Measurements from ENCODE around the gene GPC3. TPM values are rescaled to one million over a fixed set of nuclear protein-coding genes. Genes with fewer than 3 reads are reported as not detected.

GPC3 gene
- total RNA-seq, 1 donor from 2014 or later: 1,039 TPM

GRCh38 chrX:133796282-133796681 lies 189.1 kb downstream of the GPC3 start:
- H4K20me1 ChIP-seq (ENCODE audit: low read depth): peaks cover 43% of the 10 kb centered on the region

GRCh38 chrX:133794126-133794525 lies 191.3 kb downstream of the GPC3 start:
- Histone ChIP-seq H3K4me3 (no peak overlapping the region), H4K20me1 (ENCODE audit: low read depth) (peaks cover 38% of the 10 kb centered on the region), H3K36me3 (no peaks in the 10 kb centered on the region), H3K9ac (no peak overlapping the region), H3K4me1 (peaks cover 33% of the 10 kb centered on the region), H3K4me2 (peak overlapping the region; percentile 28), H3K9me3 (ENCODE audit: low read depth) (no peaks in the 10 kb centered on the region), H3K27me3 (no peaks in the 10 kb centered on the region), H2AFZ (replicated peaks) (no peak overlapping the region), H3F3A (ENCODE audit: low read depth) (peaks cover 24% of the 10 kb centered on the region), H3K79me2 (ENCODE audit: low read depth) (peaks cover 47% of the 10 kb centered on the region), H3K27ac (peak overlapping the region; percentile 81)
- no peak overlapping the region for H3K4me3 Mint-ChIP-seq
- no peak for TF ChIP-seq EZH2phosphoT487 (IDR thresholded peaks at IDR 0.05)
- TF ChIP-seq, protein P1, sequence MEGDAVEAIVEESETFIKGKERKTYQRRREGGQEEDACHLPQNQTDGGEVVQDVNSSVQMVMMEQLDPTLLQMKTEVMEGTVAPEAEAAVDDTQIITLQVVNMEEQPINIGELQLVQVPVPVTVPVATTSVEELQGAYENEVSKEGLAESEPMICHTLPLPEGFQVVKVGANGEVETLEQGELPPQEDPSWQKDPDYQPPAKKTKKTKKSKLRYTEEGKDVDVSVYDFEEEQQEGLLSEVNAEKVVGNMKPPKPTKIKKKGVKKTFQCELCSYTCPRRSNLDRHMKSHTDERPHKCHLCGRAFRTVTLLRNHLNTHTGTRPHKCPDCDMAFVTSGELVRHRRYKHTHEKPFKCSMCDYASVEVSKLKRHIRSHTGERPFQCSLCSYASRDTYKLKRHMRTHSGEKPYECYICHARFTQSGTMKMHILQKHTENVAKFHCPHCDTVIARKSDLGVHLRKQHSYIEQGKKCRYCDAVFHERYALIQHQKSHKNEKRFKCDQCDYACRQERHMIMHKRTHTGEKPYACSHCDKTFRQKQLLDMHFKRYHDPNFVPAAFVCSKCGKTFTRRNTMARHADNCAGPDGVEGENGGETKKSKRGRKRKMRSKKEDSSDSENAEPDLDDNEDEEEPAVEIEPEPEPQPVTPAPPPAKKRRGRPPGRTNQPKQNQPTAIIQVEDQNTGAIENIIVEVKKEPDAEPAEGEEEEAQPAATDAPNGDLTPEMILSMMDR (IDR thresholded peaks at IDR 0.05): no peak
- TF ChIP-seq EZH2 (IDR thresholded peaks at IDR 0.05): no peak
- H3K9me3 Mint-ChIP-seq: no peaks in the 10 kb centered on the region
- H3K36me3 Mint-ChIP-seq: peaks cover 1% of the 10 kb centered on the region
- H3K27me3 Mint-ChIP-seq (ENCODE audit: insufficient read depth, low read depth): peaks cover 2% of the 10 kb centered on the region
- peak overlapping the region; percentile 61 for H3K27ac Mint-ChIP-seq
- DNase-seq (ENCODE audit: low spot score): peak; percentile 7
- peaks cover 25% of the 10 kb centered on the region for H3K4me1 Mint-ChIP-seq

More at GRCh38 chrX:133796282-133796681, 189.1 kb downstream of the GPC3 start:
- Histone ChIP-seq H3K9ac (no peak overlapping the region), H3K36me3 (no peaks in the 10 kb centered on the region), H2AFZ (replicated peaks) (no peak overlapping the region), H3F3A (ENCODE audit: low read depth) (peaks cover 24% of the 10 kb centered on the region), H3K27ac (no peak overlapping the region), H3K4me3 (no peak overlapping the region), H3K4me1 (peaks cover 33% of the 10 kb centered on the region), H3K9me3 (ENCODE audit: low read depth) (no peaks in the 10 kb centered on the region), H3K79me2 (ENCODE audit: low read depth) (peaks cover 48% of the 10 kb centered on the region), H3K27me3 (no peaks in the 10 kb centered on the region), H3K4me2 (no peak overlapping the region)
- DNase-seq (ENCODE audit: low spot score): no peak
- H3K36me3 Mint-ChIP-seq: peaks cover 1% of the 10 kb centered on the region
- H3K27me3 Mint-ChIP-seq (ENCODE audit: insufficient read depth, low read depth): peaks cover 2% of the 10 kb centered on the region
- H3K4me1 Mint-ChIP-seq: peaks cover 25% of the 10 kb centered on the region
- no peaks in the 10 kb centered on the region for H3K9me3 Mint-ChIP-seq
- TF ChIP-seq EZH2 (IDR thresholded peaks at IDR 0.05): no peak
- no peak for TF ChIP-seq EZH2phosphoT487 (IDR thresholded peaks at IDR 0.05)
- TF ChIP-seq, protein P1 (IDR thresholded peaks at IDR 0.05): no peak
- H3K4me3 Mint-ChIP-seq: no peak overlapping the region
- no peak overlapping the region for H3K27ac Mint-ChIP-seq

GRCh38 chrX:133793626-133794025 lies 191.8 kb downstream of the GPC3 start:
- Histone ChIP-seq H3K27ac (peak overlapping the region; percentile 81), H3K9me3 (ENCODE audit: low read depth) (no peaks in the 10 kb centered on the region), H3K36me3 (no peaks in the 10 kb centered on the region), H3K4me2 (peak overlapping the region; percentile 28), H3K4me1 (peaks cover 33% of the 10 kb centered on the region), H3K9ac (no peak overlapping the region), H3K27me3 (no peaks in the 10 kb centered on the region), H3F3A (ENCODE audit: low read depth) (peaks cover 24% of the 10 kb centered on the region), H3K79me2 (ENCODE audit: low read depth) (peaks cover 52% of the 10 kb centered on the region), H2AFZ (replicated peaks) (no peak overlapping the region), H4K20me1 (ENCODE audit: low read depth) (peaks cover 39% of the 10 kb centered on the region), H3K4me3 (no peak overlapping the region)
- TF ChIP-seq EZH2 (IDR thresholded peaks at IDR 0.05) (no peak), EZH2phosphoT487 (IDR thresholded peaks at IDR 0.05) (no peak)
- TF ChIP-seq, protein P1 (IDR thresholded peaks at IDR 0.05): no peak
- Mint-ChIP-seq H3K9me3 (no peaks in the 10 kb centered on the region), H3K36me3 (peaks cover 1% of the 10 kb centered on the region), H3K4me1 (peaks cover 25% of the 10 kb centered on the region), H3K27me3 (ENCODE audit: insufficient read depth, low read depth) (peaks cover 2% of the 10 kb centered on the region), H3K4me3 (no peak overlapping the region), H3K27ac (peak overlapping the region; percentile 23)
- DNase-seq (ENCODE audit: low spot score): no peak
